Panc1 (cell line): ENCODE measurements around the gene GLRX5.

Experiments
- TF ChIP-seq, protein P1 (sequence below), 2 experiments: IDR thresholded peaks; 2 replicates each; pipeline ENCODE4 v1.6.1; 2011 to 2012; ENCODE audit warnings: low read depth in 2 of 2, control low read depth in 1 of 2, low read length in 1 of 2, mild to moderate bottlenecking in 1 of 2, moderate library complexity in 1 of 2; ENCODE audit not compliant: insufficient read depth in 1 of 2
- TF ChIP-seq, protein P2 (sequence below): fragments of 450-650 bp; IDR thresholded peaks from 2 replicates; pipeline ENCODE4 v1.5.1; 2017; ENCODE audit warnings: mild to moderate bottlenecking

DNA sequence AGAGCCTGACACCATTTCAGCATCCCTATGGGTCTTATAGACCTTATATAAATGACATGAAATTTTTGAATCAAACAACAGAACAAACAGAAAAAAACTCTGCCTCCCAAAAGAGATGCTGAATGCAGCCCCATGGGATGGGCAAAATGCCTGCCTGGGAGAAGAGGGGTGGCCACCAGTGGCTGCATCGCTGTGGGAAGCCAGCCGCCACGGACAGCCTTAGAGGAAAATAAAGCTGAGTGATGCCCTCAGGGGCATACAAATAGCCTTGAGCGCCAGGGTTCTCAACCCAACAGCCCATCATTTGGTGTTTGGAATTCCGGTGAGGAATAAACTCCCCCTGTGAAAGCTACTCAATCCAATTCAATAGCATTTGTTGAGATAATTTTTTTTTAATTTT, 41.3 kb upstream of the GLRX5 start:
- TF ChIP-seq, protein P1, sequence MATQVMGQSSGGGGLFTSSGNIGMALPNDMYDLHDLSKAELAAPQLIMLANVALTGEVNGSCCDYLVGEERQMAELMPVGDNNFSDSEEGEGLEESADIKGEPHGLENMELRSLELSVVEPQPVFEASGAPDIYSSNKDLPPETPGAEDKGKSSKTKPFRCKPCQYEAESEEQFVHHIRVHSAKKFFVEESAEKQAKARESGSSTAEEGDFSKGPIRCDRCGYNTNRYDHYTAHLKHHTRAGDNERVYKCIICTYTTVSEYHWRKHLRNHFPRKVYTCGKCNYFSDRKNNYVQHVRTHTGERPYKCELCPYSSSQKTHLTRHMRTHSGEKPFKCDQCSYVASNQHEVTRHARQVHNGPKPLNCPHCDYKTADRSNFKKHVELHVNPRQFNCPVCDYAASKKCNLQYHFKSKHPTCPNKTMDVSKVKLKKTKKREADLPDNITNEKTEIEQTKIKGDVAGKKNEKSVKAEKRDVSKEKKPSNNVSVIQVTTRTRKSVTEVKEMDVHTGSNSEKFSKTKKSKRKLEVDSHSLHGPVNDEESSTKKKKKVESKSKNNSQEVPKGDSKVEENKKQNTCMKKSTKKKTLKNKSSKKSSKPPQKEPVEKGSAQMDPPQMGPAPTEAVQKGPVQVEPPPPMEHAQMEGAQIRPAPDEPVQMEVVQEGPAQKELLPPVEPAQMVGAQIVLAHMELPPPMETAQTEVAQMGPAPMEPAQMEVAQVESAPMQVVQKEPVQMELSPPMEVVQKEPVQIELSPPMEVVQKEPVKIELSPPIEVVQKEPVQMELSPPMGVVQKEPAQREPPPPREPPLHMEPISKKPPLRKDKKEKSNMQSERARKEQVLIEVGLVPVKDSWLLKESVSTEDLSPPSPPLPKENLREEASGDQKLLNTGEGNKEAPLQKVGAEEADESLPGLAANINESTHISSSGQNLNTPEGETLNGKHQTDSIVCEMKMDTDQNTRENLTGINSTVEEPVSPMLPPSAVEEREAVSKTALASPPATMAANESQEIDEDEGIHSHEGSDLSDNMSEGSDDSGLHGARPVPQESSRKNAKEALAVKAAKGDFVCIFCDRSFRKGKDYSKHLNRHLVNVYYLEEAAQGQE (IDR thresholded peaks at IDR 0.05; ENCODE audit: insufficient read depth in 1 of 2, low read depth in 2 of 2, low read length in 1 of 2) = no peak
- TF ChIP-seq, protein P2, sequence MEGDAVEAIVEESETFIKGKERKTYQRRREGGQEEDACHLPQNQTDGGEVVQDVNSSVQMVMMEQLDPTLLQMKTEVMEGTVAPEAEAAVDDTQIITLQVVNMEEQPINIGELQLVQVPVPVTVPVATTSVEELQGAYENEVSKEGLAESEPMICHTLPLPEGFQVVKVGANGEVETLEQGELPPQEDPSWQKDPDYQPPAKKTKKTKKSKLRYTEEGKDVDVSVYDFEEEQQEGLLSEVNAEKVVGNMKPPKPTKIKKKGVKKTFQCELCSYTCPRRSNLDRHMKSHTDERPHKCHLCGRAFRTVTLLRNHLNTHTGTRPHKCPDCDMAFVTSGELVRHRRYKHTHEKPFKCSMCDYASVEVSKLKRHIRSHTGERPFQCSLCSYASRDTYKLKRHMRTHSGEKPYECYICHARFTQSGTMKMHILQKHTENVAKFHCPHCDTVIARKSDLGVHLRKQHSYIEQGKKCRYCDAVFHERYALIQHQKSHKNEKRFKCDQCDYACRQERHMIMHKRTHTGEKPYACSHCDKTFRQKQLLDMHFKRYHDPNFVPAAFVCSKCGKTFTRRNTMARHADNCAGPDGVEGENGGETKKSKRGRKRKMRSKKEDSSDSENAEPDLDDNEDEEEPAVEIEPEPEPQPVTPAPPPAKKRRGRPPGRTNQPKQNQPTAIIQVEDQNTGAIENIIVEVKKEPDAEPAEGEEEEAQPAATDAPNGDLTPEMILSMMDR = no peak
